ENCODE results near the gene ACOT12.
A peak's percentile ranks its signal among the peaks of the same experiment; 100 is the strongest.

ACOT12 gene

DNA sequence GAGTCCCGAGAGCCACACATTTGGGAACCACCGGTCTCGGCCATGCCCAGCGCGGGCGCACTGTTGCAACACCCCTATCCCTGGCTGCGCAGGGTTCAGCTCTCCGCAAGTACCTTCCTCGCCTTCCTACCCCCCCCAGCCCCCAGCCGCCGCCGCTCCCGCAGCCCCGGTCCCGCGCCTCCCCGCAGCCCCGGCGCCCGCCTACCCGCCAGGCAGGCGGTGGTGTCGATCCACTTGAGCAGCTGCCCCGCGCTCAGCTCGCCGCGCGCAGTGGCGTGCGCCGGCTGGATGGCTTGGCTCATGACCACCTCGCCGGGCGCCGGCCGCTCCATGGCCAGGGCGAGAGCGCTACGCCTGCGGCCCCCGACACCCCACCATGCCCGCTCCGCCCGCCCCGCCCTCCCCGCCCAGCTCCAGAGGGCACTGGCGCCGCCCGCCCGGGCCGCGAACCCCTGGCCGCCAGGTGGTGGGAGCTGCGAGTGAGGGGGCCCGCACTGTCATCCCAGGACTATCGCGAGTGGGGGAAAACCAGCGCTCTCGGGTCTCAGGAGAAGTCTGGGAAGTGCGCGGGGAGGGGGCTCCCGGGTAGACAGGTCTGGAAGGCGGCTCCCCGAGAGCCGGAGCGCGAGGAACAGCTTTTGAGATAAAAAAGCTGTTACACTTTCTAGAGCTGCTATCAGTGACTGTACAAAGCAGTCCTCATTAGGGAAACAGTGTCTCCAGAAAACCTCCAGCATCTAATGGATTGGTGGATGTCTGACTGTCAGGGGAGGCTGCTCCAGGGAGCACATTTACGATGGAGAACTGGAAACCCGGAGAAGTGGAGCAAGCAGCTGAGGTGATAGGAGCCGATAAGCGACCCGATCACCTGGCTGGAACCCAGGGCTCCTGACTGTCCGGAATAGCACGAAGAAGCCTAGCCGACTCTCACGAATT, at the start of gene ACOT12:
Gene ACOT12 (minus strand): TSS at position 352 of the 936 bp plus-strand sequence. CDS start 20 bp downstream, at position 332.
- H3K4me3 Mint-ChIP-seq, result peak within 1 kb of the TSS; percentile 70 to 72
- peaks cover 88% of the 10 kb centered on the region for H3K27me3 Mint-ChIP-seq
- peaks cover 10% of the 10 kb centered on the region for H3K4me1 Mint-ChIP-seq
- H3K27ac Mint-ChIP-seq, result no peak within 1 kb of the TSS
- peak; percentile 64 for ATAC-seq
- DNase-seq, result peak in 1 of 2 donors; percentile 7
- H3K9me3 Mint-ChIP-seq, result peaks cover 0 to 5% of the 10 kb centered on the region in 2 donors

- Mint-ChIP-seq H3K27me3 (no peaks in the 10 kb centered on the region), H3K4me1 (no peaks in the 10 kb centered on the region), H3K4me3 (no peak overlapping the region), H3K27ac (no peak overlapping the region), H3K9me3 (no peaks in the 10 kb centered on the region)
- no peak for DNase-seq
- ATAC-seq, result no peak
Measured at GRCh38 chr5:81435023-81435422, 41.1 kb upstream of the ACOT12 start.

GRCh38 chr5:81429985-81430384, 36.1 kb upstream of the ACOT12 start:
- Mint-ChIP-seq H3K27me3 (no peaks in the 10 kb centered on the region), H3K4me1 (peaks cover 17% of the 10 kb centered on the region), H3K4me3 (no peak overlapping the region)

DNA sequence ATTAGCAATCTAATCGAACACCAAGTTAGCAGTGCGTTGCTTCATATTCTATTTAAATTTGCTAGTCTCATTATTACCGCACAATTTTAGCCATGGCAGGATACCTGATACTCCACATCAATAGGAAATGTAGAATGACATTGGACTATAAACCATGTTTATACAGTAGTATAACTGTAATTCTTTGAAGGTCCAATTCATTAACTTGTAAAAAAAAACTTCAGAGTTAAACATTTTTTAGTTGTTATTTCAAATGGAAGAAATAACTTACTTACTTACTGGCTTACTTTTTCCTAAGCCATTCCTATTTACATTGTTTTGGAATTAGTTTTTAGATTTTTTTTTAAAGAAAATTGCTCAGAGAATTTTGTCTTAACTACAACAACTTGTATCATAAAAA, 35.4 kb upstream of the ACOT12 start:
- H3K27ac Mint-ChIP-seq, result no peak overlapping the region
- no peaks in the 10 kb centered on the region for H3K9me3 Mint-ChIP-seq
- H3K4me3 Mint-ChIP-seq, result no peak overlapping the region
- peaks cover 17% of the 10 kb centered on the region for H3K4me1 Mint-ChIP-seq
- DNase-seq (no peak), ATAC-seq (no peak)
- H3K27me3 Mint-ChIP-seq, result no peaks in the 10 kb centered on the region

More at GRCh38 chr5:81429985-81430384, 36.1 kb upstream of the ACOT12 start:
- H3K27ac Mint-ChIP-seq, result no peak overlapping the region
- no peaks in the 10 kb centered on the region for H3K9me3 Mint-ChIP-seq
- no peak for DNase-seq
- ATAC-seq, result no peak

DNA sequence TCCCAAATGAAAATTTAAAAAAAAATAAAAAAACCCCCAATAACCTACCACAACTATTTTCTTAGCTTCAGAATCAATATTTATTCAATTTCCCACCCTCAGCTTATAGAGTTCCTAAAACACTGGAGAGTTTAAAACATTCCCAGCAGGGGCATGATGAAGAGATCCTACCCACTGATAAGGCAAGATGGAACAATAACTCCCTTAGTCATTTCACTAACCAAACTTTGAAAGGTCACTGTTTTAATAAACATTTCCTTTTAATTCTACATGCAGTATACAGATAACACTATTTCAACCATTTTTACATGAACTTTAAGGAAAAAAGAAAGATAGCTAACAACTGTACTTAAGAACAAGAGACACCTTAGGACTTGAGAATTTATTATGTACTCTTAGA, 34.9 kb upstream of the ACOT12 start:
- Mint-ChIP-seq H3K27me3 (no peaks in the 10 kb centered on the region), H3K27ac (peak overlapping the region in 1 of 2 donors; percentile 48), H3K4me1 (peaks cover 17% of the 10 kb centered on the region), H3K4me3 (no peak overlapping the region), H3K9me3 (no peaks in the 10 kb centered on the region)
- DNase-seq (no peak), ATAC-seq (no peak)

GRCh38 chr5:81428446-81428845, 34.5 kb upstream of the ACOT12 start:
- Mint-ChIP-seq H3K27me3 (no peaks in the 10 kb centered on the region), H3K4me3 (no peak overlapping the region), H3K27ac (no peak overlapping the region), H3K4me1 (peaks cover 17% of the 10 kb centered on the region), H3K9me3 (no peaks in the 10 kb centered on the region)
- ATAC-seq (no peak), DNase-seq (no peak)

- Mint-ChIP-seq H3K9me3 (no peaks in the 10 kb centered on the region), H3K27ac (no peak overlapping the region), H3K4me1 (peaks cover 19% of the 10 kb centered on the region), H3K27me3 (no peaks in the 10 kb centered on the region), H3K4me3 (no peak overlapping the region)
- ATAC-seq (no peak), DNase-seq (no peak)
Measured at GRCh38 chr5:81427566-81427965, 33.6 kb upstream of the ACOT12 start.

- no peak for ATAC-seq
- H3K27ac Mint-ChIP-seq, result no peak overlapping the region
- no peaks in the 10 kb centered on the region for H3K27me3 Mint-ChIP-seq
Measured at GRCh38 chr5:81426359-81427030, 32.6 kb upstream of the ACOT12 start.

GRCh38 chr5:81425569-81425968, 31.6 kb upstream of the ACOT12 start:
- Mint-ChIP-seq H3K9me3 (no peaks in the 10 kb centered on the region), H3K4me1 (peaks cover 37% of the 10 kb centered on the region), H3K27ac (no peak overlapping the region), H3K4me3 (no peak overlapping the region), H3K27me3 (no peaks in the 10 kb centered on the region)
- DNase-seq (no peak), ATAC-seq (peak; percentile 53)

More at GRCh38 chr5:81426359-81427030, 32.6 kb upstream of the ACOT12 start:
- Mint-ChIP-seq H3K9me3 (no peaks in the 10 kb centered on the region), H3K4me3 (no peak overlapping the region), H3K4me1 (peaks cover 27% of the 10 kb centered on the region)
- DNase-seq, result no peak

DNA sequence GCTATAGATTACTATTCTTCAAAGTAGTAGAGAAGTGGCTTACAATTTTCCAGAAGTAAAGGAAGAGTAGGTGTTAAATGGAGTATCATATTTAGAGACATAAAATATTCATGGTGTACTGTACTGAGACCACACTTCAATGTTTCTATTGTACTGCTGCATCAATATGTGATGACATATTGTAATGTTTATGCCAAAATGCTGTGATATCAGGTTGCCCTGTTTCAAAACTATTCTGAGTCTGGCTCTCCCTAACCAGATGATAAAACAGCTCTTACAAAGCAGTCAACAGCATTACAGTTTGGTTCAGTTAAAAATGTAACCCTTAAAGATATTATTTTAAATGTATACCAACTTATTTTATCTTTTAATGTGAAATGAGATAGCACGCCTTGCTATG, 30.8 kb upstream of the ACOT12 start:
- H3K27ac Mint-ChIP-seq, result no peak overlapping the region
- ATAC-seq, result no peak
- no peak overlapping the region for H3K4me3 Mint-ChIP-seq
- H3K9me3 Mint-ChIP-seq, result no peaks in the 10 kb centered on the region
- no peak for DNase-seq
- H3K4me1 Mint-ChIP-seq, result peaks cover 45% of the 10 kb centered on the region
- no peaks in the 10 kb centered on the region for H3K27me3 Mint-ChIP-seq

GRCh38 chr5:81422671-81423070, 28.7 kb upstream of the ACOT12 start:
- Mint-ChIP-seq H3K4me3 (no peak overlapping the region), H3K9me3 (no peaks in the 10 kb centered on the region)

DNA sequence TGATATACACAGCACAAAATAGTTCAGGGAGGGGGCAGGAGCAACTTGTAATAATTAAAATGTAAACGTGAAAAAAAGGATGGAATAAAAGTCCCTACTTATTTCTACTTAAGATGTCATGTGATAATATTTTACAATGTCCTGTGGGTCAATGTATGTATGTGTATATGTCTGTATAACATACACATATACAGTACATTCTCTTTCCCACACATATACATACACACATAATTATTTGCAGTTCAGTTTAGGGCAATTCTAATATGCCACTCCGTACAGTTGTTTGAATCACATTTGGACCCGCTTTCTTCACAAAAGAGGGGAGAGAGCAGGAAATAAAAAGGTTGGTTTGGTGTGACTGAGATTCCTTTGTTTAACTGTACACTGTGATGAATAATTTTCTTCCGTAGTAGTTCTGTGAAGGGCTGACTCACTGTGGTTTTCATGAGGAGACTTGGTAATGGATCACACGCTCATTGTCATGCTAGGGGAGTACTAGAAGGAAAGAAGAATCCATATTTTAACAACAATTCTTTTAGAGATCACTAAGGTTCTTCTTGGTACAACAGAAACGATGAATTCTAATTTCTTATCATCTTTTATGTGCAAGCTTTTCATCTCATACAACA, 26.2 kb upstream of the ACOT12 start:
- no peaks in the 10 kb centered on the region for H3K9me3 Mint-ChIP-seq
- peak overlapping the region in 1 of 2 donors; percentile 87 for H3K27ac Mint-ChIP-seq
- no peaks in the 10 kb centered on the region for H3K27me3 Mint-ChIP-seq
- H3K4me3 Mint-ChIP-seq, result peak overlapping the region; percentile 27 to 44
- peak; percentile 100 for ATAC-seq
- peak in 1 of 2 donors; percentile 22 for DNase-seq
- peaks cover 30% of the 10 kb centered on the region for H3K4me1 Mint-ChIP-seq

More at GRCh38 chr5:81422671-81423070, 28.7 kb upstream of the ACOT12 start:
- no peaks in the 10 kb centered on the region for H3K27me3 Mint-ChIP-seq
- DNase-seq, result no peak
- H3K27ac Mint-ChIP-seq, result peak overlapping the region in 1 of 2 donors; percentile 42
- H3K4me1 Mint-ChIP-seq, result peaks cover 42% of the 10 kb centered on the region
- no peak for ATAC-seq

DNA sequence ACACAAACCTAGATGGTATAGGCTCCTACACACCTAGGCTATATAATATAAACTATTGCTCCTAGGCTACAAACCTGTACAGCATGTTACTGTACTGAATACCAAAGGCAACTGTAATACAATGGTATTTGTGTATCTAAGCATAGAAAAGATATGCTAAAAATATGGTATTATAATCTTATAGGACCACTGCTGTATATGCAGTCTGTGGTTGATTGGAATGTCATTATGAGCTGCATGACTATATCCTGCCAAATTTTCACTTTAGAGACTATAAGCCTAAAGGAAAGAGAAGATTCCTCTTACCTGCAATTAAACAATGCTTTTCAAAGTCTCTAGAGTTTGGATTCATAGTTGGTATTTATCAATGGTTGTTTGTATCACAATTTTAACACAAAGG, 24.7 kb upstream of the ACOT12 start:
- ATAC-seq, result no peak

DNA sequence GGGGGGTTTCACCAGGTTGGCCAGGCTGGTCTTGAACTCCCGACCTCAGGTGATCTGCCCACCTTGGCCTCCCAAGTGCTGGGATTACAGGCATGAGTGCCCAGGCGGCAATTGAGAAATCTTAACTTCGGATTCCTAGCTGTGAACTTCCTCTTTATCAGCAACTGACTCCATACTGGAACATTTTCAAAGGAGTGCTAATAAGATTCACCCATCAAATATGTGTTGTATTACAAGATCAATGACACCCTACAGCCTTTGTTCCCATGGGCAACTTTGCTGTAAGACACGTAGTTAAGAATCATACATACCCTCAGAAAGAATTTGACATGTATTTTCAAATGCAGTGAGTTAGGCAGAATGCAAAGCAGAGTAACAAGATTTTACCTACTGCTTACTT, 23.1 kb upstream of the ACOT12 start:
- peaks cover 24% of the 10 kb centered on the region for H3K4me1 Mint-ChIP-seq
- H3K9me3 Mint-ChIP-seq, result no peaks in the 10 kb centered on the region

More for the DNA sequence above, 24.7 kb upstream of the ACOT12 start:
- no peak for DNase-seq
- Mint-ChIP-seq H3K4me1 (peaks cover 30% of the 10 kb centered on the region), H3K27ac (no peak overlapping the region), H3K9me3 (no peaks in the 10 kb centered on the region), H3K27me3 (no peaks in the 10 kb centered on the region), H3K4me3 (no peak overlapping the region)

GRCh38 chr5:81409896-81410295, 16.0 kb upstream of the ACOT12 start:
- no peaks in the 10 kb centered on the region for H3K4me1 Mint-ChIP-seq
- H3K27ac Mint-ChIP-seq, result no peak overlapping the region
- no peaks in the 10 kb centered on the region for H3K27me3 Mint-ChIP-seq
- no peak overlapping the region for H3K4me3 Mint-ChIP-seq
- no peaks in the 10 kb centered on the region for H3K9me3 Mint-ChIP-seq
- no peak for ATAC-seq
- DNase-seq, result no peak

More for the DNA sequence above, 23.1 kb upstream of the ACOT12 start:
- Mint-ChIP-seq H3K27me3 (no peaks in the 10 kb centered on the region), H3K4me3 (no peak overlapping the region), H3K27ac (no peak overlapping the region)
- DNase-seq (no peak), ATAC-seq (no peak)

All from stimulated activated naive CD8-positive, alpha-beta T cell treated with anti-CD3 and anti-CD28 coated beads, Interleukin-15, amount 100 ng/mL, for 72 hours (primary cell).